Osteocyte (in vitro differentiated cells): Measurements from ENCODE around the gene CDH22. TPM values are rescaled to one million over a fixed set of nuclear protein-coding genes. Genes with fewer than 3 reads are reported as not detected.

Experiments
- DNase-seq: peaks from one replicate; pipeline ENCODE4 v3.0.0; 2021; ENCODE audit warnings: mixed read lengths; ENCODE audit not compliant: unreplicated experiment; ENCODE audit errors: extremely low spot score
- H3K27ac Mint-ChIP-seq: one replicate; pipeline ENCODE4 v1.8.0; 2021; ENCODE audit warnings: mild to moderate bottlenecking, mixed read lengths; ENCODE audit not compliant: unreplicated experiment
- H3K27me3 Mint-ChIP-seq: one replicate; pipeline ENCODE4 v1.8.0; 2021; ENCODE audit warnings: mixed read lengths; ENCODE audit not compliant: unreplicated experiment
- H3K36me3 Mint-ChIP-seq: one replicate; pipeline ENCODE4 v1.8.0; 2021; ENCODE audit warnings: mixed read lengths; ENCODE audit not compliant: unreplicated experiment
- H3K4me1 Mint-ChIP-seq: one replicate; pipeline ENCODE4 v1.8.0; 2021; ENCODE audit warnings: mixed read lengths; ENCODE audit not compliant: unreplicated experiment
- H3K4me3 Mint-ChIP-seq: one replicate; pipeline ENCODE4 v1.8.0; 2021; ENCODE audit warnings: mild to moderate bottlenecking, moderate library complexity, mixed read lengths; ENCODE audit not compliant: unreplicated experiment
- H3K9me3 Mint-ChIP-seq: one replicate; pipeline ENCODE4 v1.8.0; 2021; ENCODE audit warnings: mixed read lengths; ENCODE audit not compliant: unreplicated experiment
- CTCF ChIP-seq: fragments of 200-600 bp; sonication (generic); IDR thresholded peaks from 2 replicates; pipeline ENCODE4 v1.5.0; 2021; ENCODE audit warnings: antibody characterized with exemption, mild to moderate bottlenecking, moderate library complexity
- total RNA-seq: library from RNA; stranded (reverse); gene quantifications from 2 replicates; pipeline ENCODE4 v1.2.1, GENCODE V29; 2021

CDH22 gene
- total RNA-seq, 1 donor from 2014 or later: not detected

DNA sequence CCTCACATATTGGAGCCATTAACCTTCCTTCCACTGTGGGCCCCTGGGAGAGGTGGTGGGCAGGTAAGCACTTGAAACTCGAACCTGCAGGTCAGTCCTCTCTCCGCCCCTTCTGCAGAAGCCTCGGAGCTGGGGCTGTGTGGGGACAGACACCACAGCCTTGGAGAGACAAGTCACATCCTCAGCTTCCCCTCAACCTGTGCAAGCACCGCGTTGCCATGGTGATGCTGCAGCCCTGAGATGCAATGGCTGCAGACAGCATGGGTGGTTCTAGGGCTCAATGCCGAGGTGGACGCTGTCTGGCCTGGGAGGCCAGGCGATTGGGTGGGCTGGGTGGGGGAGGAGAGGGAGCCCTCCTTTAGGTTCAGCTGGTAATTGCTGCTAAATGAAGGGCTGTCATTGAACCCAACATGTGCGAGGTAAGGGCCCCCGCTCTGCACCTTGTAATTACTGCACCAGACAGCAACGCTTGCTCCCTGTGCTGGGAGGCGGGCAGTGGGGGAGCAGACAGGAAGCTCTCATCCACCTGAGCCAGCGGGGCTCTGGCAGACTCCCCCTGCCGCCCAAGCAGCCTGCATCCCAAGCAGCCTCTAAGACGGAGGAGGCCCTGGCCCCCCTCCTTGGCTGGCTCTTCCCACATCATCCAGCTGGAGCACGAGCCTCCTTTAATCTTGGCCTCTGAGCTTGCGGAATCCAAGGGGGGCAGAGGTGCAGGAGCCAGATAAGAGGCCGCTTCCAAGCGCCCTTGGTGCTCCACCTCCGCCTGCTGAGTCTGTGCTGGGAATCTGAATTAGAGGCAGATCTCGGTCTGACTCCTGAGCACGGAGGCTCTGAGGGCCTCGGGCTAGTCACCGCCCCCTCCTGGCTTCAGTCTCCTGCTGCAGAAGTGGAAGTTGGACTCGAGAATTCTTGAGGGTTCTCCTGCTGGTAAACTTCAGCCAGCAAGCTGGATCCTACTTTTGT, 39.8 kb upstream of the CDH22 start:
- TF ChIP-seq CTCF: no peak
- no peak for DNase-seq
- Mint-ChIP-seq H3K36me3 (peaks cover 8% of the 10 kb centered on the region), H3K4me3 (no peak overlapping the region), H3K9me3 (no peaks in the 10 kb centered on the region), H3K27me3 (peaks cover 7% of the 10 kb centered on the region), H3K27ac (no peak overlapping the region), H3K4me1 (peaks cover 29% of the 10 kb centered on the region)

DNA sequence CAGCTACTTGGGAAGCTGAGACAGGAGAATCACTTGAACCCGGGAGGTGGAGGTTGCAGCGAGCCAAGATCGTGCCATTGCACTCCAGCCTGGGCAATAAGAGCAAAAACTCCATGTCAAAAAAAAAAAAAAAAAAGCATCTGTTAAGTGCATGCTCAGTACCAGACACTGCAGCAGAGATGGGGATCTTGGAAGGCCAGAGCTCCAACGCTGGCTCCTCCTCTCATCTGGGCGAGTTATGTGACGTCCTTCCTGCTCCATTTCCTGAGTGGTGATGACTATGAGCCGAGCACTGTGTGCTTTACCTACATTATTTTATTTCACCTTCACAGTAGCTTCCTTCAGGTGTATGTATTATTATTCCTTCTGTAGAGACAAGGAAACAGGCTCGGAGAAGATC, 38.5 kb upstream of the CDH22 start:
- DNase-seq: no peak
- Mint-ChIP-seq H3K4me1 (peaks cover 26% of the 10 kb centered on the region), H3K9me3 (no peaks in the 10 kb centered on the region), H3K4me3 (no peak overlapping the region), H3K36me3 (peaks cover 5% of the 10 kb centered on the region), H3K27ac (no peak overlapping the region), H3K27me3 (peaks cover 18% of the 10 kb centered on the region)
- no peak for TF ChIP-seq CTCF

GRCh38 chr20:46344488-46345162, 36.3 kb upstream of the CDH22 start:
- TF ChIP-seq CTCF: no peak
- H3K4me1 Mint-ChIP-seq: peaks cover 9% of the 10 kb centered on the region
- no peak for DNase-seq
- no peak overlapping the region for H3K27ac Mint-ChIP-seq
- no peak overlapping the region for H3K4me3 Mint-ChIP-seq
- peaks cover 3% of the 10 kb centered on the region for H3K36me3 Mint-ChIP-seq
- no peaks in the 10 kb centered on the region for H3K9me3 Mint-ChIP-seq
- peaks cover 24% of the 10 kb centered on the region for H3K27me3 Mint-ChIP-seq

- no peak overlapping the region for H3K27ac Mint-ChIP-seq
- no peak for TF ChIP-seq CTCF
- no peak for DNase-seq
- H3K4me1 Mint-ChIP-seq: peaks cover 6% of the 10 kb centered on the region
- peaks cover 31% of the 10 kb centered on the region for H3K27me3 Mint-ChIP-seq
- no peaks in the 10 kb centered on the region for H3K9me3 Mint-ChIP-seq
- H3K36me3 Mint-ChIP-seq: peaks cover 3% of the 10 kb centered on the region
- no peak overlapping the region for H3K4me3 Mint-ChIP-seq
These were observed 35.7 kb upstream of the CDH22 start for GRCh38 chr20:46343975-46344357.

DNA sequence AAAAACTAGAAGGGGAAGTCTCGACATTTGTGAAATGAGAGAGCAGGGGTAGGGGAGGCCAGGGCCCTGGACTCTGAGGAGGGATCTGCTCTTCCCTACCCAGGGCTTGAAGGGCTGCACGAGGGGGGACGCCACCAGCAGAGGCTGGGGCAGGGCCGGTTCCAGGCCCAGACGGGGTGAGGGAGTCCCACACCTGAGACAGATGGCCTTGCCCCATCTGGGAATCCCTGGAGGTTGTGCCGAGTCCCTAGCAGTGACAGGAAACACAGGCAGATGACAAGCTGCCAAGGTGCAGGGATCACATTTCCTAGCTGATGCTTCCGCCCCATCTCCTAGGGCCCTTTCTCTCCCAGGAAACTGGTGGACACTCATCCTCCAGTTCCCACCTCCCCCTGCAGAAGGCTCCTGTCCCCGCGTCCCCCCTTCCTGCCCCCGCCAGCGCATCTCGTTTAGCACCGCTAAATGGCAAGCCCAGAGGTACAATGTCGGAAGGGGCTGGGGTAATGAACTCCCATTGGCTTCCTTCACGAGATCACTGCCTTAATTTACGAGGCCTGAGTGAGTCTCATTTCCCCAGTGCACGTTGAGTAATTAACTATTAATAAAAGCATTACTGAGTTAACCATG, 35.2 kb upstream of the CDH22 start:
- Mint-ChIP-seq H3K27ac (no peak overlapping the region), H3K9me3 (no peaks in the 10 kb centered on the region), H3K4me1 (peaks cover 3% of the 10 kb centered on the region), H3K4me3 (no peak overlapping the region), H3K27me3 (peaks cover 35% of the 10 kb centered on the region), H3K36me3 (peaks cover 3% of the 10 kb centered on the region)
- no peak for DNase-seq
- TF ChIP-seq CTCF: no peak
